Brain pericyte (primary cell): ENCODE data around the gene CEP104.
"Not testable (repeated sequence)": the region's sequence is repeated elsewhere in the genome, so short reads cannot be mapped to it uniquely, and the experiment has no call there.

Experiments
- DNase-seq: peaks from one replicate; pipeline ENCODE4 v3.0.0-alpha.2; 2012; ENCODE audit warnings: low read depth, low spot score

Gene CEP104

DNA sequence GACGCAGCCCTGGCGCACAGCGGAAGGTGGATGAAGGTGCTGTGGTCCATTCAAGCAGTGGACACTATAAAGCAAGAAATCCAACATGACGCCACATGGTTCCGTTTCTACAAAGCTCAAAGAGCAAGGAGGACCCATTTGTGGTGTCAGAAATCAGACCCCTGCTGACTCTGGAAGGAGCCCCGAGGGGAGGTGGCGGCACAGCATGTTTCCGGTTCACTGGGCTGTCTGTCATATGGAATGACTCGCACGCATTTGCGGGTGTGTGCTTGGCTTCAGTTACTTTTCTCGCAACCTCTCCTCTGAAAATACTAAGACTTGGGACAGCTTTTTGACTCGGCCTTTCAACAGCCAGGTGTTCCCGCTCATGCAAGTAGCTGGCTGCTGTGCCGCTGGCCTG is 31.7 kb downstream of the CEP104 start:
- no peak for DNase-seq

- DNase-seq = no peak
These were observed 32.4 kb downstream of the CEP104 start for GRCh38 chr1:3824650-3825049.

GRCh38 chr1:3822421-3822820 is 34.6 kb downstream of the CEP104 start:
- DNase-seq = no peak

DNA sequence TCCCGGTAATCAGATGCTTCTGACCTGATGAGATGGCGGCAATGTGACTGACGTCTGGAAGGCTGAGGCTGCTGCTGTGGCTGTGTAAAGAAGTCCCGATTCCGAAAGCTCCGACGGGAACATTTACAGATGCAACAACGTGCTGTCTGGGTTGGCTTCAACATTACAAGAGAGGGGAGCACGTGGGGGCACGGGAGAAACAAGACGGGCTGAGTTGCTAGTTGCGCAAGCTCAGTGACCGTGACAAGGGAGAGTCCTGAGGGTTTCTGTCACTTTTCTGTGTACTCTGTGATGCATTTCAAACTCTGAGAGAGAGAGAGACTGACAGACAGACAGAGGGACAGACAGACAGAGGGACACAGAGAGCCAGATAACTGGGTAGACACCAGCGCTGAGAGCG is 35.1 kb downstream of the CEP104 start:
- no peak for DNase-seq

GRCh38 chr1:3821447-3821846 is 35.6 kb downstream of the CEP104 start:
- no peak for DNase-seq

GRCh38 chr1:3821004-3821403 is 36.0 kb downstream of the CEP104 start:
- no peak for DNase-seq

DNA sequence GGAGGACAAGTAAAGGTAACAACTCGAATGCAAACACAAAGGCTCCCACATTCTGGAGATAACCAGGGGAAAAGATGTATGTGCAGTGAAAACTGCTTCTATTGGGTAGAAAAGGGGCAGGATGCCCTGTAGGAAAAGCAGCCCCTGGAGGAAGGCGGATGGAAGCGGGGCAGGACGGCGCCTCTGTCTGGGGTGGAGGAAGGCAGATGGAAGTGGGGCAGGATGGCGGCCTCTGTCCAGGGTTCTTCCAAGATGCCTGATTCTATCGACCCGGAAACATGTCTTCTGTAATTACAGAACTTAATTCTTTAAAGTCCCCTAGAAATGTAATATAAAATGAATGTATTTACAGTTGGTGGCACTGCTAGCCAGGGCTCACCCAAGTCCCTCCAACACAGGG is 36.7 kb downstream of the CEP104 start:
- no peak for DNase-seq

- no peak for DNase-seq
These were observed 37.2 kb downstream of the CEP104 start for GRCh38 chr1:3819771-3820200.

GRCh38 chr1:3817821-3818597 is 39.0 kb downstream of the CEP104 start:
- DNase-seq = no peak

- no peak for DNase-seq
These were observed 39.8 kb downstream of the CEP104 start for GRCh38 chr1:3817138-3817740.

DNA sequence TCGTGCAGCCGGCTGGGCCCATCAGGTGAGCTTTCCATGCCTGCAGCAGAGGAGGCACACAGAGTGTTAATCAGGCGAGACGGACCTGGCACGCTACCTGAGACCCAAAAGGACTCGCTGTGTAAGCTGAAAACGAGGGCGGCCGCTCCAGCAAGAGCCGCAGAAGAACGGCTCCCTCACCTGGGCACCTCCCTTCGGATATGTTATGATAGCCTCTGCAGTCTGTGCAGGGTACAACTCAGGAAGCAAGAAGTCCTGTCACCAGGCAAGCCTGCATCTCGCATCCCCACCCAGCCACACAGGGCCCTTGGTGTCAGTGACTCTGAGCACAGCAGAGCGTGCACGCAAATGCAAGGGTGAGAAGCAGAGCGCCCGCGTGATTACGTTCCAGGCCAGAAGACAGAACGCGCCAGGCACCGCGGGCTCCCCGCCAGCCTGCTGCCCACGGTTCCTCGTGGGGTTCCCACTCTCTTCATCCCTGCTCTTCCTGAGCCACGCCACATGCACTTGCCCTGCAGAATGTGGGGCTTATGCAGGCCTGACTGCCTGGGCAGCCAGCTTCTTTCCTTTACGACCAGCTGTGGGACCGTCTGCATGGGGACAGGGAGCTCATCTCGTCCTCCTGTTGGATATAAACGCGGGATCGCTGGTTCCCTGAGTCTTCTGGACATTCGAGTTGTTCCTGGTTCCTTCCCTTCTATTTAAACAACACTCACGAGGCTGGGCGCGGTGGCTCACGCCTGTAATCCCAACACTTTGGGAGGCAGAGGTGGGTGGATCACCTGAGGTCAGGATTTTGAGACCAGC is 40.5 kb downstream of the CEP104 start:
- no peak for DNase-seq

DNA sequence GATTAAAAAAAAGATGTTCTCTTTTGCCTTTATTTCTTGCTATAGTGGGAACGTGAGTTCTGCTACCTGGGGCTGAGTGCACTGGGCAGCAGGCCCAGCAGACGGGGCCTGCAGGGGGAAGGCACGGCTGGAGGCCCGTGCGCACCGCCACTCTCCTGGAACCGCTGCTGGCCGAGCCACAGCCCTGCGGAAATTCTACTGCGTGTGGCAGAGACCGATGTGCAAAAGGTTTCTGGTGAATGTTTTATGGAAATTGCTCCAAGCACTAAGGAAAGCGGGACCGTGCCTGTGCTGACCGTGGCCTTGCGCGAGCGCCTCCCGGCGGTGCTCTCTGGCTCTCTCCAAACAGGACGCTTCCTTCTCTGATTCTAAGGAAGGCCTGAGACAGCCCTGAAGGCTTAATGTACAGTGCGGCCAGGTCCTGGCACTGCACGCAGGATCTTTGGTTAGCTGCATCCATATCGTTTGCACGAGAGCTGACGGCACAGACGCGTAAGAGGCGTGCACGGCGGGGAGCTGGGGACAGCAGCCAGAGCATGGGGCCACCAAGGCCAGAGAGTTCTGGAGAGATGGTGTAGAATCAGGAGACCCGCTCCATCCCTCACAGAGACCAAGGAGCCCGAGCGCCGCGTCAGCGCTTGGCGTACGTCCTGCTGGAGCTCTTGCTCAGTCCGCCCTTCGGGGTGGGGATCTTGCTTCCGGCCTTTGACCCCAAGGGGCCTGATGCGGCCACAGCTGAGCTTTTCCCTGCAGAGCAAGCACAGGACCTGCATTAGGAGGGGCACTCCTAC is 42.0 kb downstream of the CEP104 start:
- DNase-seq = no peak

- no peak for DNase-seq
These were observed 42.9 kb downstream of the CEP104 start for GRCh38 chr1:3814065-3814464.

GRCh38 chr1:3811595-3811911 is 45.5 kb downstream of the CEP104 start:
- DNase-seq = no peak

GRCh38 chr1:3810149-3810761 is 46.8 kb downstream of the CEP104 start:
- DNase-seq = not testable (repeated sequence)

GRCh38 chr1:3809680-3810079 is 47.3 kb downstream of the CEP104 start:
- DNase-seq = no peak

DNA sequence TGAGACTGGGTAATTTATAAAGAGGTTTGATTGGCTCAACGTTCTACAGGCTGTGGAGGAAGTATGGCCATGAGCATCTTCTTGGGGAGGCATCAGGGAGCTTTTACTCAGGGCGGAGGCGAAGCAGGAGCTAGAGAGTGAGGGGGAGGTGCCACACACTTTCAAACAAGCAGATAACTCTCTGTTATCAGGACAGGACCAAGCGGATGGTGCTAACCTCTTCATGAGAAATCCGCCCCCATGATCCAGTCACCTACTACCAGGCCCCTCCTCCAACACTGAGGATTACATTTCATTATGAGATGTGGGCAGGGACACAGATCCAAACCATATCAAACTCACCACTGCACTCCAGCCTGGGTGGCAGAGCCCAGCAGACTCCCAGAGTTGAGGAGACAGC is 49.2 kb downstream of the CEP104 start:
- DNase-seq = no peak

DNA sequence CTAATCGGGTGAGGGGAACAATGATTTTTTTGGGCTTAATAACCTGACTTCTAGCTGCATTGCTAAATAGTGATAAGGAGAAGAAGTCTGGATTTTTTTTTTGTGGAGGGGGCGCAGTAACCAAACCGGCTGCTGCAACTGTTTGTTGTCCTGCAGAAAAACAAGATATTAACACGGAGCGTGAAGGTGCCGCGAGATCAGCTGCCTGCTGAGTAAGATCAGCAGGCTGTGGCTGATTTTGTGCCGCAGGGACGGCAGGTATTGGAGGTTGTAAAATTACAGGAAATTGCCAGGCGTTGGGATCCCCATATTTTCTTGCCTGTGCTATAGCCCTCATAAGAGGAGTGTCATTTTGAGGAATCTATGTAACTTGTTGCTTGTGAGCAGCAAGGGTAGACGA is 52.0 kb downstream of the CEP104 start:
- DNase-seq = no peak

DNA sequence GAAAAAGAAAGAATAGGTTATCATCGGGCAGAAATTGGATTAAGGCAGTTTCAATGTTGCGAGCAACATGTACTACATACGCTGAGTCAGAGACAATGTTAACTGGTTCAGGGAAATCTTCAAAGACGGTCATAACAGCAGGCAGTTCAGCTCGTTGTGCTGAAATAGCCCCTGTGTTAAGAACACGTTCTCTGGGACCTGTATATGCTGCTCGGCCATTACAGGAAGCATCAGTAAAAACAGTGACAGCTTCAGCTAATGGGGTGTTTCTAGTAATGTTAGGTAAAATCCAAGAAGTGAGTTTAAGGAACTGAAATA is 52.4 kb downstream of the CEP104 start:
- DNase-seq = not testable (repeated sequence)

DNA sequence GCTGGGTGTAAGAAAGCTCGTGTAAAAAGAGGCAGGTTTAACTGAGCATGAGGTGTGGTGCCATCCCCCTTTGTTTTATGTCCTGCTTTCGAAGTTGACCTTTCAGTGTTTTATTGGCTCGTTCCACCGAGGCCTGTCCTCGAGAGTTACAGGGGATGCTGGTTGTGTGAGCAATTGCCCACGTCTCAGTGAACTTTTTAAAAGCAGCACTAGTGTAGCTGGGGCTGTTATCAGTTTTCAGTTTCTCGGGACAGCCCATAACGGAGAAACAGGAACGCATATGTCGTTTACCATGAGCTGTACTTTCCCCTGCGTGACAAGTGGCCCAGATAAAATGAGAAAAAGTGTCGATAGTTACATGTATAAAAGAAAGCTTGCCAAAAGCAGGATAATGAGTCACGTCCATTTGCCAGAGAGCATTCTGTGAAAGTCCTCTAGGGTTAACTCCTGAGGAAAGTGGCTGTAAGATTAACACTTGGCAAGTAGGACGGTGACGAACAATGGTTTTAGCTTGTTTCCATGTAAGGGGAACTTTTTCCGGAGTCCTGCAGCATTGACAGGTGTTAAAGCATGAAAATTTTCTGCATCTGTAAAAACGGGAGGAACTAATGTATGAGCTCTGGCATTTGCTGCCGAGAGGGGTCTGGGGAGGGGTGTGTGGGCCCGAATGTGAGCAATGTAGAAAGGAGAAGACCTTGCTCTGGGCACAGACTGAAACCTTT is 52.9 kb downstream of the CEP104 start:
- DNase-seq = no peak

DNA sequence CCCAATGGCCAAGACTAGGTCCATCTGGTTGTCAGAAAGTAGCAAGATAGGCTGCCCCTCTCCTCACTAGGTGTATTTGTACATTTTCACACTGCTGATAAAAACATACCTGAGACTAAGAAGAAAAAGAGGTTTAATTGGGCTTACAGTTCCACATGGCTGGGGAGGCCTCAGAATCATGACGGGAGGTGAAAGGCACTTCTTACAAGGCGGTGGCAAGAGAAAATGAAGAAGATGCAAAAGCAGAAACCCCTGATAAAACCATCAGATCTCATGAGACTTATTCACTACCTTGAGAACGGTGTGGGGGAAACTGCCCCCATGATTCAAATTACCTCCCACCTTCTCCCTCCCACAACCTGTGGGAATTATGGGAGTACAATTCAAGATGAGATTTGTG is 56.2 kb downstream of the CEP104 start:
- not testable (repeated sequence) for DNase-seq
